Measurements from ENCODE around the gene MDFI. TPM values are rescaled to one million over a fixed set of nuclear protein-coding genes. Genes with fewer than 3 reads are reported as not detected.
"Not testable (repeated sequence)": the region's sequence is repeated elsewhere in the genome, so short reads cannot be mapped to it uniquely, and the experiment has no call there.

MDFI gene
- total RNA-seq, 2 experiments from 2014 or later, result not detected

DNA sequence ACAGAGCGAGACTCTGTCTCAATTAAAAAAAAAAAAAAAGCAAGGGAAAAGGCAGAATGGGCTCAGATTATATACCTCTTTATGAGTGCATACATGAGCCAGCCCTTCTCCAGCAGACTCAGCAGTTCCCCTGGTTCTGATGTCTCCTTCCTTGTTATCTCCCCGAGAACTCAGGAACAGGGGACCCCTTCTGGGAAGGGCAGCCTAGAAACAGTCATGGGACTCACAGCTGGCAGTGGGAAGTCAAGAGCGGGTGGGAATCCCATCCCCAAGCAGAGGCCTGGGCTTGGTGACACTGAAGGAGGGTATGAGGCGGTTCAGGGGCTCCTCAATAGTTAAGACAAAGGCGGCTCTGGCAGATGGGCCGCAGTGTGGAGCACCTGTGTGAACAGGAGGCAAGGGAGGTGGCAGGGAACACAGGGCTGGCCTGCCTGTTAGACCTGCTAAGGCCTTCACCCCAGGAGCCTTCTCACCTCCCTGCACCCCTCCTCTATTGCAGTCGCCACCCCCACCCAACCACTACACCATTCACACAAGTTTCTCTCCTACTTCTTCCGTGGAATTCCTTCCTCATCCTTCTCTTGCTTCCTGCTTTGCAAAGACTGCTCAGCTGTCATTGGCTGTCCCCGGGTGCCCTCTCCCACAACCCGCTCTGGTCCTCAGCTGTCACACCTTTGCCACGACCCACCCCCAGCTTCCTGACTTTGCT, 29.7 kb upstream of the MDFI start:
- CTCF ChIA-PET, result interaction anchor here (0.7 kb wide), 1 partner anchor 158 kb away, joined by 3 read pairs; no protein-coding TSS in a partner anchor
- POLR2A ChIA-PET, result no interaction called here

DNA sequence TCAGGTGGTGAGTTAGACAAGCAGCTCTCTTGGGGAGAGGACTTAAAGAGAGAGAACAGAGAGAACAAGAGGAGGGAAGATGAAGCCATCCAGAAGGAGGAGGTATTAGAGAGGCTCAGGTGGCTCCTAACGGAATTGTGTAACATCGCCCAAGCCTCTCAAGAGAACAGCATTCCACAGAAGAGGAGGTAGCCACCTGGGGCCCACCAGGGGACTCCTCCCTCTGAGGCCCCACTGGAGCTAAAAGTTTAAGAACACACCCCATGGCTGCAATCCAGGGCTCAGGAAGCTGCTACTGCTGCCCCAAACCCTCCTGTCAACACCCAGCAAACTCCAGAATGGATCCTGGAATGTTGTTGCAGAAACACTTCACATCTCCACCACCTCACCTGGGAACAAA, 23.6 kb upstream of the MDFI start:
- Mint-ChIP-seq H3K27me3 (peaks cover 15% of the 10 kb centered on the region), H3K36me3 (ENCODE audit: low read depth) (no peaks in the 10 kb centered on the region)
- POLR2A ChIA-PET, result no interaction called here

More for the DNA sequence above, 29.7 kb upstream of the MDFI start:
- H3K9me3 Mint-ChIP-seq, result peaks cover 3% of the 10 kb centered on the region
- H3K4me1 Mint-ChIP-seq, result no peaks in the 10 kb centered on the region
- no peaks in the 10 kb centered on the region for H3K36me3 Mint-ChIP-seq (ENCODE audit: low read depth)
- peaks cover 3% of the 10 kb centered on the region for H3K27me3 Mint-ChIP-seq
- no peak overlapping the region for H3K27ac Mint-ChIP-seq
- H3K4me3 Mint-ChIP-seq, result no peak overlapping the region
- no peak for DNase-seq

DNA sequence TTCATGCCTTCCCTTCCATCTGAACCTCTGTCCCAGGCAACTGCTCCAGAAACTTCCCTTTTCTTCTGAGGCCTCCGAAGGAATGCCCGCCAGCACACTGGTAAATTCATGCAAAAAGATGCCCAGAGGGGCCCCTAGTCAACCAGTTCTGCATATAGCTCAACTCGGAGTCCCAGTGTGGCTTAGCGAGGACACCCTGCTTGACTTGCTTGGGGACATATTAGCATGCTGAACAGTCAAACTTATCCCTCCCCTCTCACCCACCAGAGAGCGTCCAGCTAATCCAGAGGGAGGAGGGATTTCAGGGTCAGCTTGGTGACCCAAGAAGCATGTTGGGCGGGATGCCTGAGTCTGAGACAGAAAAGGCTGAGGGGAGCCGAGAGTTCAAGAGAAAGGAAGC, 23.0 kb upstream of the MDFI start:
- ChIA-PET POLR2A (no interaction called here), CTCF (interaction anchor here (0.6 to 1.2 kb wide), 2 partner anchors 15 to 68 kb away, joined by 3 read pairs; no protein-coding TSS in a partner anchor)
- no peak for DNase-seq
- Mint-ChIP-seq H3K4me1 (no peaks in the 10 kb centered on the region), H3K4me3 (no peak overlapping the region), H3K36me3 (ENCODE audit: low read depth) (no peaks in the 10 kb centered on the region), H3K27ac (no peak overlapping the region), H3K9me3 (peaks cover 3% of the 10 kb centered on the region), H3K27me3 (peaks cover 16% of the 10 kb centered on the region)

More for the DNA sequence above, 23.6 kb upstream of the MDFI start:
- CTCF ChIA-PET, result interaction anchor here (1.0 to 1.2 kb wide), 2 partner anchors 12 to 69 kb away, joined by 3 read pairs; no protein-coding TSS in a partner anchor
- Mint-ChIP-seq H3K9me3 (peaks cover 3% of the 10 kb centered on the region), H3K4me1 (no peaks in the 10 kb centered on the region), H3K4me3 (no peak overlapping the region), H3K27ac (no peak overlapping the region)
- no peak for DNase-seq

DNA sequence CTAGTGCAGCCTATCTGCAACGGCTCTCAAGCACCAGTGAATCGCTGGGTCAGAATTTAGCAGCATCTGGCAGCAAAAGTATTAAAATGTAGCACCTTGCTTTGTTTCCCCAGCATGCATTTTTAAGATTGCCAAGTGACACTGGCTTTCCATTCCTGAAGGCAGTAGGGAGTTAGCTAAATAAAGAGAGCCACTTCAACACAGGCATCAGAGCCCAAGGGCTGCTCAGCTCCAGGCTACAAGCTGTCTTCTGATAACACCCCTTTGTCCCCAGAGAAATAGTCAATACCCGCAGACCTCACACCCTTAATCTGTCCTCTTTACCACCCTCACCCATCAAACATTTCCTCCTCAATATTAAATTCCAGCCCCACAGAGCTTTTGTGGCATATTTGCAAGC, 19.7 kb upstream of the MDFI start:
- no peaks in the 10 kb centered on the region for H3K4me1 Mint-ChIP-seq
- CTCF ChIA-PET, result interaction anchor here (1.1 kb wide), 1 partner anchor 65 kb away, joined by 3 read pairs; no protein-coding TSS in a partner anchor
- peaks cover 36% of the 10 kb centered on the region for H3K27me3 Mint-ChIP-seq
- no peak for DNase-seq
- POLR2A ChIA-PET, result no interaction called here
- H3K9me3 Mint-ChIP-seq, result peaks cover 2% of the 10 kb centered on the region
- no peak overlapping the region for H3K27ac Mint-ChIP-seq
- H3K4me3 Mint-ChIP-seq, result no peak overlapping the region
- no peaks in the 10 kb centered on the region for H3K36me3 Mint-ChIP-seq (ENCODE audit: low read depth)

DNA sequence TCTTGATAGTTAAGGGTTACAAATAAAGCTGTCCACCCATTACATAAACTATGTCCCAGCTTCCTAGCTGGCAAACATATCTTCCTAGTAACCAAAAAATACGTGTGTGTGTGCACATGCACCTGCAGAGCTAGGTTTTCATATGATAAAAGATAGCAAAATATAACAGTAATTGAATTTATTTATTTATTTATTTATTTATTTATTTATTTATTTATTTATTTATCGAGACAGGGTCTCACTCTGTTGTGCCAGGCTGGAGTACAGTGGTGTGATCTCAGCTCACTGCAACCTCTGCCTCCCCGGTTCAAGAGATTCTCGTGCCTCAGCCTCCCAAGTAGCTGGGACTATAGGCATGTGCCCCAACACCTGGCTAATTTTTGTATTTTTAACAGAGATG, 19.1 kb upstream of the MDFI start:
- POLR2A ChIA-PET; H3K27ac Mint-ChIP-seq; H3K9me3 Mint-ChIP-seq; H3K4me3 Mint-ChIP-seq; H3K4me1 Mint-ChIP-seq; DNase-seq; H3K36me3 Mint-ChIP-seq (ENCODE audit: low read depth): not testable (repeated sequence)
- peaks cover 32% of the 10 kb centered on the region for H3K27me3 Mint-ChIP-seq
- CTCF ChIA-PET, result interaction anchor here (1.1 kb wide), 1 partner anchor 64 kb away, joined by 3 read pairs; no protein-coding TSS in a partner anchor

DNA sequence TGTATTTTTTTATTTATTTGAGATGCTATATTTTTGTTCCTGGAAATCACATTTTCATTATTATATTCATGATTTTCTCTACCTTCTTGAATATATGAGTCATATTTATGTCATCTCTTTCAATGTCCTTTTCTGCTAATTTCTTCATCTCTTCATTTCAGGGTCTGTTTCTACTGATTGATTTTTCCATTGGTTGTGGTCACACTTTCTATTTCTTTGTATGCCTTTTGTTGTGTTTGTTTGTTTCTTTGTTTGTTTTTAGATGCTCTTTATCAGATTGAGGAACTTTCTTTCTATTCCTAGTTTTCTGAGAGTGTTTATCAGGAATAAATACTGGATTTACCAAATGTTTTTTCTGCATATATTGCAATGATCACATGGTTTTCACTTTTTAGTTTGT, 16.9 kb upstream of the MDFI start:
- Mint-ChIP-seq H3K4me3 (no peak overlapping the region), H3K4me1 (peaks cover 7% of the 10 kb centered on the region), H3K9me3 (peaks cover 2% of the 10 kb centered on the region), H3K27ac (no peak overlapping the region), H3K36me3 (ENCODE audit: low read depth) (no peaks in the 10 kb centered on the region), H3K27me3 (peaks cover 32% of the 10 kb centered on the region)
- ChIA-PET CTCF (no interaction called here), POLR2A (no interaction called here)
- no peak for DNase-seq

DNA sequence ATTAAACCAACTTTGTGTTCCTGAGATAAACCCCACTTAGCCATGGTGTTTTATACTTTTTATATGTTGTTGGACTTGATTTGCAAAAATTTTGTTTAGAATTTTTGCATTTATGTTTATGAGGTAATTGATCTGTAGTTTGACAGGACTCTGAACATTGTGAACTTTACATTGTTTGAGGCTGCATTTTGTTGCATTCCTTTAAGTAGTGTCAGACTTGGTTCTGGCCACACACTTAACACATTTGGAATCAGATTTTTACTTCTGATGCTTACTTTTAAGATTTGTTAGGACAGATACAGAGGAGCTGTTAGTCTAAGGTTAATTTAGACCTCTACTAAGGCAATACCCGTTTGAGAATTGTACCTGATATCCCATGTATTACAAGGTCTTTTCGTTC, 16.5 kb upstream of the MDFI start:
- H3K36me3 Mint-ChIP-seq (ENCODE audit: low read depth), result no peaks in the 10 kb centered on the region
- H3K27ac Mint-ChIP-seq, result no peak overlapping the region
- CTCF ChIA-PET, result no interaction called here

DNA sequence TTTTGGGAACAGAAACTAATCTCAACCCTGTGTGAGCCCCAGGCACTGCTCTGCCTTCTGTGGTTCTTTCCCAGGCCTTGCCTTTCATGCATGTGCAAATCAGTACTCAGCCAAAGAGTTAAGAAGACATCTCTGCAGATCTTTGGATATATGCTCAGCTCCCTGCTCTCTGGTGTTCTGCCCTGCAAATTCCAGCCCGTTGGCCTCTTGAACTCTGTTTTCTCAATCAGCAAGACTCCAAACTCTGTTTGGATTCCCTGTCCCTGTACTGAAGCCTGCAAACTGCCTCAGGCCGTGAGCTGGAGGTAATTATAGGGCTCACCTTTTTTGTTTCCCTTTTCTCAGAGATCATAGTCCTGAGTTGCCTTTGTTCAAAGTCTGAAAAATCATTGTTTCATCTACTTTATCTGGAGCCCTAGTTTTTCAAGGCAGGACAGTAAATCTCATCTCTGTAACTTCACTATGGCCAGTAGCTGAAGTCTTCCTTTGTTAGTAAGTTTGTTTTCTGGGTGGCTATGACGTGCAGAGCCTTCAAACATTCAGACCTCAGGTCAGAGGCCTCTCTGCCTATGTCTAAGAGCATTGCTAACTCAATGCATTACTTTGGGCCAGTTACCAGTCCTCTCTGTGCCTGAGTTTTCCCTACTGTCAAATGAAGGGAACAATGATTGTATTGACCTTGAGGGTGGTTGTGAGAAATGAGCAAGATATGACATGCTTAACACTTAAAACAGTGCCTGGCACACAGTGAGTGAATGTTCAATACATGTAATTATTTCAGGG, 15.9 kb upstream of the MDFI start:
- H3K27me3 Mint-ChIP-seq, result peaks cover 32% of the 10 kb centered on the region
- DNase-seq, result no peak
- peaks cover 2% of the 10 kb centered on the region for H3K9me3 Mint-ChIP-seq
- no peak overlapping the region for H3K27ac Mint-ChIP-seq
- no peaks in the 10 kb centered on the region for H3K36me3 Mint-ChIP-seq (ENCODE audit: low read depth)
- ChIA-PET POLR2A (no interaction called here), CTCF (interaction anchor here (0.7 kb wide), 1 partner anchor 30 kb away, joined by 4 read pairs; no protein-coding TSS in a partner anchor)
- peaks cover 7% of the 10 kb centered on the region for H3K4me1 Mint-ChIP-seq
- no peak overlapping the region for H3K4me3 Mint-ChIP-seq

More for the DNA sequence above, 16.5 kb upstream of the MDFI start:
- Mint-ChIP-seq H3K4me3 (no peak overlapping the region), H3K4me1 (peaks cover 7% of the 10 kb centered on the region), H3K27me3 (peaks cover 32% of the 10 kb centered on the region), H3K9me3 (peaks cover 2% of the 10 kb centered on the region)
- DNase-seq, result no peak
- POLR2A ChIA-PET, result no interaction called here

DNA sequence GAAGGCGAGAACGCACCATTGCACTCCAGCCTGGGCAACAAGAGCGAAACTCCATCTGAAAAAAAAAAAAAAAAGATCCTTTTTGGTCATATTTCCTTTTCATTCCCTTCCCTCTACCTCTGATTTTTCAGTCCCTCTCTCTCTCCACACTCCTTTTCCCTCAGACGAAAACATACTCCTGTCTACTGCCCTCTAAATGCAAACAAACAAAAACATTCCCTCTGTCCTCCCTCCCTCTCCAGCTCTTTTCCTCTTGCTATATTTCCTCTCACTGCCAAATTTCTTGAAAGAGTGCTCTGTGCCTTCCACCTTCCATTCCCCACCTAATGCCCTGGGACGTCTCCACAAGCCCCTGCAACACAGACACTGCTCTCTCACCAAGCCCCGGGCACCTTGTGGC, 14.9 kb upstream of the MDFI start:
- POLR2A ChIA-PET, result no interaction called here
- no peak for DNase-seq
- no peak overlapping the region for H3K4me3 Mint-ChIP-seq
- peaks cover 2% of the 10 kb centered on the region for H3K9me3 Mint-ChIP-seq
- peaks cover 7% of the 10 kb centered on the region for H3K4me1 Mint-ChIP-seq
- H3K36me3 Mint-ChIP-seq (ENCODE audit: low read depth), result no peaks in the 10 kb centered on the region
- H3K27me3 Mint-ChIP-seq, result peaks cover 32% of the 10 kb centered on the region
- no peak overlapping the region for H3K27ac Mint-ChIP-seq
- CTCF ChIA-PET, result interaction anchor here (0.7 kb wide), 1 partner anchor 31 kb away, joined by 4 read pairs; no protein-coding TSS in a partner anchor

DNA sequence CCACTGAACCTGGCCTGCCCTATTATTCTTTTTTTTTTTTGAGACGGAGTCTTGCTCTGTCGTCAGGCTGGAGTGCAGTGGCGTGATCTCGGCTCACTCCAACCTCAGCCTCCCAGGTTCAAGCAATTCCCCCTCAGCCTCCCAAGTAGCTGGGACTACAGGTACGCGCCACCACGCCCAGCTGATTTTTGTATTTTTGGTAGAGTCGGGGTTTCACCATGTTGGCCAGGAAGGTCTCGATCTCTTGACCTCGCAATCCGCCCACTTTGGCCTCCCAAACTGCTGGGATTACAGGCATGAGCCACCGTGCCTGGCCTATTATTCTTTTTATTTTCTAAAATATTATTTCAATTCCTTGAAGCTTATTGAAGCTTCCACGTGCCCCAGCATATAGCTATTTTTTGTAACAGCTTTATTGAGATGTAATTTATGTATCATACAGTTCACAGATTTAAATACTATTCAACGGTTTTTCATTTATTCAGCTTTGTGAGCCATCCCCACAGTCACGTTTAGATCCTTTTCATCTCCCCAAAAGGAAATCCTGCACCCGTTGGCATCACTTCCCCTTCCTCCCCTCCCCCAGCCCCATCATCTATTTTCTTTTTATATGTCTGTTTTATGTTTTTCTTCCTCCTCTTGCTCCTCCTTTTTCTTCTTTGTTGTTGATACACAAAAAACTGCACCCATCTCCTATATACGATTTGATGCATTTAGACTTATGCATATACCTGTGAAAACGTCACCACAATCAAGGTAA, 13.5 kb upstream of the MDFI start:
- H3K36me3 Mint-ChIP-seq (ENCODE audit: low read depth), result no peaks in the 10 kb centered on the region
- no peak overlapping the region for H3K4me3 Mint-ChIP-seq
- POLR2A ChIA-PET, result no interaction called here

DNA sequence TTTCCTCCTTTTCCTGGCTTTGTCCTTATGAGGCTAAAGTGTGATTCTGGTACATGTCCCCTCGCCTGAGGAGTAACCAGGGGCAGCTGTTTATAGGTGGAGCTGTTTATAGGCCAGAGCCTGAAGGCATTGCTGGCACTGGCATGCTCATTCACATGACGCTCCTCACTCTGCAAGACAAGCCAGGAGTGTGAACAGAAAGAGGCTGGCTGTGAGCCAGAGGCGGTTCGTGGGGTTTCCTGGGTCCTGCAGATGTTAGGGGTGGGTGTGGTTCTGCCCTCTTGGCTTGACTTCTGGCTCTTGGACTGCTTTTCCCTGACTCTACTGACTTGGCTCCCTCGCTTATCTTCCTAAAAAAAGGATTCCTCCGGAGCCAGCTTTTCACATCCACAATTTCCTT, 12.8 kb upstream of the MDFI start:
- no peak overlapping the region for H3K4me3 Mint-ChIP-seq
- no peak for DNase-seq
- peaks cover 7% of the 10 kb centered on the region for H3K4me1 Mint-ChIP-seq
- no peak overlapping the region for H3K27ac Mint-ChIP-seq
- ChIA-PET CTCF (interaction anchor here (1.7 kb wide), 1 partner anchor 23 kb away, joined by 5 read pairs; no protein-coding TSS in a partner anchor), POLR2A (no interaction called here)
- H3K36me3 Mint-ChIP-seq (ENCODE audit: low read depth), result no peaks in the 10 kb centered on the region
- peaks cover 2% of the 10 kb centered on the region for H3K9me3 Mint-ChIP-seq
- peaks cover 30% of the 10 kb centered on the region for H3K27me3 Mint-ChIP-seq

More for the DNA sequence above, 13.5 kb upstream of the MDFI start:
- peaks cover 32% of the 10 kb centered on the region for H3K27me3 Mint-ChIP-seq
- peaks cover 2% of the 10 kb centered on the region for H3K9me3 Mint-ChIP-seq
- DNase-seq, result no peak
- peaks cover 7% of the 10 kb centered on the region for H3K4me1 Mint-ChIP-seq
- no peak overlapping the region for H3K27ac Mint-ChIP-seq
- CTCF ChIA-PET, result interaction anchor here (1.7 kb wide), 1 partner anchor 22 kb away, joined by 5 read pairs; no protein-coding TSS in a partner anchor

DNA sequence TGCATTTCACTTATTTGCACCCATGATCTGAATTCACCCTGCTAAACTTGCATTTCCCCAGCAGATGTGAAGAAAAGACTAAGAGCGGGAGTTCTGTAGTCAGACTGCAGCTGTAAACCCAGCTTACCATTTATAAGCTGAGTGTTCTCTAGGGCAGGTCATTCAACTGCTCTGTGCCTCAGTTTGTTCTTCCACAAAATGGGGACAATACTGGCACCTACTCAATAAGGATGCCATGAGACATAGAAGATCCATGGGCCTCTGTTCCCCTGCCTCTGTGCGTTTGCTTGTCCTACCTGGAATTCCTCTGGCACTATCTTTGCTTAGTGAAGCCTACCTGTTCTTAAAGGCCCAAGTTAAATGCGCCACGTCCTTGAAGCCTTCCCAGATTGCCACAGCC, 12.2 kb upstream of the MDFI start:
- CTCF ChIA-PET, result interaction anchor here (1.7 kb wide), 1 partner anchor 24 kb away, joined by 5 read pairs; no protein-coding TSS in a partner anchor
- Mint-ChIP-seq H3K4me1 (peaks cover 7% of the 10 kb centered on the region), H3K27me3 (peaks cover 28% of the 10 kb centered on the region), H3K9me3 (peaks cover 2% of the 10 kb centered on the region), H3K36me3 (ENCODE audit: low read depth) (no peaks in the 10 kb centered on the region), H3K4me3 (no peak overlapping the region), H3K27ac (no peak overlapping the region)
- POLR2A ChIA-PET, result no interaction called here
- no peak for DNase-seq

DNA sequence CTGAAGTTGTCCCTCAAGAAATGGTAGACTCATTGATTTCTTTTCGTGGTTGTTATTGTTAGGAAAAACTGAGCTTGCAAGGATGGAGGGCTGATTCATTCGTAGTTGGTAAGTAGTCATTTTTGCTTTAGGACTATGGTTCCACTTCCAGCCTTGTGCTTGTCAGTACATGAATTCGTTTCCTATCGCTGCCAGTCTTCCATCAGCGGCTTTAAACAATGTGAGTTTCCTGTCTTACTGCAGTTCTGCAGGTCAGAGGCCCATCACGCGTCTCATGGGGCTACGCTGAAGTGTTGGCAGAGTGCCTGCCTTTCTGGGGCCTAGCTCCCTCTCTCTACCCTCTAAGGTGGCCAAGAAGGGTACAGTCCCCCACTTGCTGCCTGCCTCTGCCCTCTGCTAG, 11.4 kb upstream of the MDFI start:
- Mint-ChIP-seq H3K27me3 (peaks cover 23% of the 10 kb centered on the region), H3K9me3 (no peaks in the 10 kb centered on the region), H3K4me3 (no peak overlapping the region), H3K4me1 (peaks cover 7% of the 10 kb centered on the region), H3K27ac (no peak overlapping the region), H3K36me3 (ENCODE audit: low read depth) (no peaks in the 10 kb centered on the region)
- ChIA-PET CTCF (no interaction called here), POLR2A (no interaction called here)
- no peak for DNase-seq

All from activated CD4-positive, alpha-beta memory T cell treated with anti-CD3 and anti-CD28 coated beads, Interleukin-2, amount 10 ng/mL, durations not matched to agents 7 days and 5 days (primary cell).